Measurements from ENCODE around the gene PTPRD.

PTPRD gene

GRCh38 chr9:8779478-8779877 is 1833.3 kb downstream of the PTPRD start:
- H3K4me3 ChIP-seq (ENCODE audit: low read depth, low read length): no peak overlapping the region
- no peak for TF ChIP-seq CTCF (IDR thresholded peaks at IDR 0.05; ENCODE audit: low read depth, low read length)

GRCh38 chr9:8778356-8778755 is 1834.4 kb downstream of the PTPRD start:
- H3K4me3 ChIP-seq (ENCODE audit: low read depth, low read length): no peak overlapping the region
- TF ChIP-seq CTCF (IDR thresholded peaks at IDR 0.05; ENCODE audit: low read depth, low read length): no peak

GRCh38 chr9:8772302-8772701 is 1840.5 kb downstream of the PTPRD start:
- no peak for TF ChIP-seq CTCF (IDR thresholded peaks at IDR 0.05; ENCODE audit: low read depth, low read length)
- no peak overlapping the region for H3K4me3 ChIP-seq (ENCODE audit: low read depth, low read length)

GRCh38 chr9:8769153-8769552 is 1843.6 kb downstream of the PTPRD start:
- no peak for TF ChIP-seq CTCF (IDR thresholded peaks at IDR 0.05; ENCODE audit: low read depth, low read length)
- no peak overlapping the region for H3K4me3 ChIP-seq (ENCODE audit: low read depth, low read length)

- no peak overlapping the region for H3K4me3 ChIP-seq (ENCODE audit: low read depth, low read length)
These were observed 1846.7 kb downstream of the PTPRD start for GRCh38 chr9:8766096-8766495.

GRCh38 chr9:8764051-8764450 is 1848.8 kb downstream of the PTPRD start:
- H3K4me3 ChIP-seq (ENCODE audit: low read depth, low read length): no peak overlapping the region
- no peak for TF ChIP-seq CTCF (IDR thresholded peaks at IDR 0.05; ENCODE audit: low read depth, low read length)

More at GRCh38 chr9:8766096-8766495, 1846.7 kb downstream of the PTPRD start:
- no peak for TF ChIP-seq CTCF (IDR thresholded peaks at IDR 0.05; ENCODE audit: low read depth, low read length)

GRCh38 chr9:8762479-8763085 is 1850.2 kb downstream of the PTPRD start:
- no peak overlapping the region for H3K4me3 ChIP-seq (ENCODE audit: low read depth, low read length)
- no peak for TF ChIP-seq CTCF (IDR thresholded peaks at IDR 0.05; ENCODE audit: low read depth, low read length)
